Lower leg skin (tissue), 3 donors: ENCODE data around the gene SHKBP1.

Source experiments
- CTCF ChIP-seq, 3 donors: fragments of 450-650 bp; IDR thresholded peaks; one replicate each; pipeline ENCODE4 v1.5.1; 2016; ENCODE audit warnings: antibody characterized with exemption in 3 of 3, mild to moderate bottlenecking in 3 of 3, moderate library complexity in 2 of 3
- POLR2A ChIP-seq, 2 donors: fragments of 450-650 bp; IDR thresholded peaks; one replicate each; pipeline ENCODE4 v1.6.1; 2016 to 2017; ENCODE audit warnings: antibody characterized with exemption in 2 of 2, mild to moderate bottlenecking in 1 of 2, moderate library complexity in 1 of 2

GRCh38 chr19:40529093-40529954 lies 47.3 kb upstream of the SHKBP1 start:
- TF ChIP-seq CTCF (IDR thresholded peaks at IDR 0.05) (peak in 1 of 3 donors; percentile 94), POLR2A (IDR thresholded peaks at IDR 0.05) (no peak)
